Glutamatergic neuron (in vitro differentiated cells): ENCODE results near the gene SAMMSON. TPM values are rescaled to one million over a fixed set of nuclear protein-coding genes. Genes with fewer than 3 reads are reported as not detected.
A peak's percentile ranks its signal among the peaks of the same experiment; 100 is the strongest.

Source experiments
- DNase-seq: peaks from one replicate; pipeline ENCODE4 v3.0.0; 2022
- H3K27ac Mint-ChIP-seq: one replicate; pipeline ENCODE4 v1.8.0; 2020; ENCODE audit warnings: mild to moderate bottlenecking, mixed read lengths, inconsistent platforms; ENCODE audit not compliant: unreplicated experiment
- H3K27me3 Mint-ChIP-seq: one replicate; pipeline ENCODE4 v1.8.0; 2020; ENCODE audit warnings: mild to moderate bottlenecking, moderate library complexity, mixed read lengths, inconsistent platforms; ENCODE audit not compliant: unreplicated experiment
- H3K36me3 Mint-ChIP-seq: one replicate; pipeline ENCODE4 v1.8.0; 2020; ENCODE audit warnings: mild to moderate bottlenecking, mixed read lengths, inconsistent platforms; ENCODE audit not compliant: unreplicated experiment
- H3K4me1 Mint-ChIP-seq: one replicate; pipeline ENCODE4 v1.8.0; 2020; ENCODE audit warnings: mild to moderate bottlenecking, low read depth, mixed read lengths, inconsistent platforms; ENCODE audit not compliant: unreplicated experiment
- H3K4me3 Mint-ChIP-seq: one replicate; pipeline ENCODE4 v1.8.0; 2020; ENCODE audit warnings: mild to moderate bottlenecking, mixed read lengths, inconsistent platforms; ENCODE audit not compliant: unreplicated experiment
- H3K9me3 Mint-ChIP-seq: one replicate; pipeline ENCODE4 v1.8.0; 2020; ENCODE audit warnings: mild to moderate bottlenecking, moderate library complexity, mixed read lengths, inconsistent platforms; ENCODE audit not compliant: unreplicated experiment
- total RNA-seq: library from RNA; stranded (reverse); fragmentation: NEBNext Ultra II Directional; extraction: Animal tissue kit (Norgen Biotek cat#: 25700); gene quantifications from one replicate; pipeline ENCODE4 v1.2.1, GENCODE V29; 2021; ENCODE audit not compliant: unreplicated experiment
- TF ChIP-seq, protein P1 (sequence below): fragments of 200-600 bp; sonication (generic); IDR thresholded peaks from one replicate; pipeline ENCODE4 v1.5.0; 2021; ENCODE audit not compliant: partially characterized antibody, unreplicated experiment

Gene SAMMSON
- total RNA-seq, 1 donor from 2014 or later = not detected

DNA sequence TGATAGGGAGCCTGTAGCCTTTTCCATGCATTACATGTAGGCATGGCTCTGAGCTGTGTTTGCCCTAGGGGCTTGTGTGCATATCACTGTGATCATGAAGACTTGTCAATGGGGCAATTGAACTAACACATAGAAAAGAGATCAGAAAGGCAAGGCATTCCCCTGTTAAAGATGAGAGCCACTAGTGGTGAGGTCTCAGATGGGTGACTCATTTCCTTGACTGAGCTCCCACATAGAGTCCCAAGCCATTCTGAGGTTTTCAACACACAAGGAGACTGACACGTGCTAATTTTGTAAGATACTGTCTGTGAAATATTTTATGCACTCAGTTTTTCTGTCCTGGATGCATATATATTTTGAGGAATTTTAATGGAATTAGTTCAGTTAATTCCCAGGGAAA is 53.8 kb downstream of the SAMMSON start:
- Mint-ChIP-seq H3K27ac (no peak overlapping the region), H3K9me3 (no peaks in the 10 kb centered on the region), H3K27me3 (no peaks in the 10 kb centered on the region)

DNA sequence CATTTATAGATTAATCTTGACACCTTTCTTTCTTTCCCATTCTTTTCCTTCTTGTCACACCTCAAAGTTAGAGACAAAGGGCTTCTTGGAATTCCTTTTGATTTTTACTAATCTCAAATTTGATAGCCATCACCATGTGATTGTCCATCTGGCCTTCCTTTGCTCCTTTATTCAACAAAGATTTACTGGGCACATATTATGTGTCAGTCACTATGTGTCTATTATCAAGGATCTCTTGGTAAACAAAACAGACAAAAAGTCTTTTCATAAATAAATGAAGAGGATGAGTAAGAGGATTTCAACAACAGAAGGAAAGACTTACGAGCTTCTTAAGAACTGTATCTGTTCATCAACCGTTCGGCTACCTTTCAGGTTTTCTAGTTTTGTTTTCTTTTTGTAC is 56.5 kb downstream of the SAMMSON start:
- H3K36me3 Mint-ChIP-seq = no peaks in the 10 kb centered on the region
- no peaks in the 10 kb centered on the region for H3K27me3 Mint-ChIP-seq
- H3K4me1 Mint-ChIP-seq = no peaks in the 10 kb centered on the region
- no peak for DNase-seq
- no peaks in the 10 kb centered on the region for H3K9me3 Mint-ChIP-seq
- no peak overlapping the region for H3K4me3 Mint-ChIP-seq
- no peak overlapping the region for H3K27ac Mint-ChIP-seq
- TF ChIP-seq, protein P1, sequence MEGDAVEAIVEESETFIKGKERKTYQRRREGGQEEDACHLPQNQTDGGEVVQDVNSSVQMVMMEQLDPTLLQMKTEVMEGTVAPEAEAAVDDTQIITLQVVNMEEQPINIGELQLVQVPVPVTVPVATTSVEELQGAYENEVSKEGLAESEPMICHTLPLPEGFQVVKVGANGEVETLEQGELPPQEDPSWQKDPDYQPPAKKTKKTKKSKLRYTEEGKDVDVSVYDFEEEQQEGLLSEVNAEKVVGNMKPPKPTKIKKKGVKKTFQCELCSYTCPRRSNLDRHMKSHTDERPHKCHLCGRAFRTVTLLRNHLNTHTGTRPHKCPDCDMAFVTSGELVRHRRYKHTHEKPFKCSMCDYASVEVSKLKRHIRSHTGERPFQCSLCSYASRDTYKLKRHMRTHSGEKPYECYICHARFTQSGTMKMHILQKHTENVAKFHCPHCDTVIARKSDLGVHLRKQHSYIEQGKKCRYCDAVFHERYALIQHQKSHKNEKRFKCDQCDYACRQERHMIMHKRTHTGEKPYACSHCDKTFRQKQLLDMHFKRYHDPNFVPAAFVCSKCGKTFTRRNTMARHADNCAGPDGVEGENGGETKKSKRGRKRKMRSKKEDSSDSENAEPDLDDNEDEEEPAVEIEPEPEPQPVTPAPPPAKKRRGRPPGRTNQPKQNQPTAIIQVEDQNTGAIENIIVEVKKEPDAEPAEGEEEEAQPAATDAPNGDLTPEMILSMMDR = no peak

More for the DNA sequence above, 53.8 kb downstream of the SAMMSON start:
- H3K36me3 Mint-ChIP-seq = no peaks in the 10 kb centered on the region
- H3K4me3 Mint-ChIP-seq = no peak overlapping the region
- TF ChIP-seq, protein P1 = no peak
- DNase-seq = no peak
- H3K4me1 Mint-ChIP-seq = no peaks in the 10 kb centered on the region

DNA sequence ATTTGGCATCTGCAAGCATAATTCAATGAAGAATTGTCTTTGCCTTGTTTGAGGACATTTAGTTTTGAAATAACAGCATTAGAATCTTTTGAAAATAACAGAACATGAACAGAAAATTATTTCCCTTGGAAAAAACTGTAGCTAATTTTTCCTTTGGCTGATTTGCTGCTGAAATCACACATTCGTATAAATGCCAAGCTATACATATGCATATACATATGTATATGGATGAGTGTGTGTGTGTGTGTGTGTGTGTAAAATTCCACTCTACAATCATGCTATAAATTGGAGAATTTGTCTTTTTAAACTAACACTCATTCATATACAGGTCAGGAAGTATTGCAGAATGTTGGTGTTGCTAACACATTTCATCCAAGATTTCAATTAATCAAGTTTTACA is 57.9 kb downstream of the SAMMSON start:
- no peak overlapping the region for H3K4me3 Mint-ChIP-seq

DNA sequence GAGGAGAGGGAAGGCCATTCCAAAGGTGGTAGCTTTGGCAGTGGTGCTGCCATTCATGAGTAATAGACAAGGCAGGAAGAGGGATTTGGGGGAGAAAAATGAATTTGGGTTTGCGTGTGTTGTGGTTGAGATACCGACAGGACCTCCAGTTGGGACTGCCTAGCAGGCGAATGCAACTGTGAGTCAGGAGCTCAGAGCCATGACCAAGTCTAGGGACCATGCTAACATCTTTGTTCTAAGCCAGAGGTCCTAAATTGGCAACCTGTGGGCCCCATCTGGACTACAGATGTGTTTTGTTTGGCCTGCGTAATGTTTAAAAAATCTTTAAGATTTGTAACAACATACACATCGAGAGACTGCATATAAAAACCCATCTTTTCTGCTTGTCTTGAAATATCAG is 61.6 kb downstream of the SAMMSON start:
- H3K9me3 Mint-ChIP-seq = no peaks in the 10 kb centered on the region
- DNase-seq = no peak
- H3K27ac Mint-ChIP-seq = no peak overlapping the region
- TF ChIP-seq, protein P1 = no peak
- H3K27me3 Mint-ChIP-seq = no peaks in the 10 kb centered on the region
- no peak overlapping the region for H3K4me3 Mint-ChIP-seq
- H3K4me1 Mint-ChIP-seq = peaks cover 2% of the 10 kb centered on the region
- H3K36me3 Mint-ChIP-seq = no peaks in the 10 kb centered on the region

More for the DNA sequence above, 57.9 kb downstream of the SAMMSON start:
- no peak for DNase-seq
- H3K27me3 Mint-ChIP-seq = no peaks in the 10 kb centered on the region
- H3K36me3 Mint-ChIP-seq = no peaks in the 10 kb centered on the region
- TF ChIP-seq, protein P1 = no peak
- H3K4me1 Mint-ChIP-seq = no peaks in the 10 kb centered on the region
- H3K27ac Mint-ChIP-seq = no peak overlapping the region
- H3K9me3 Mint-ChIP-seq = no peaks in the 10 kb centered on the region

DNA sequence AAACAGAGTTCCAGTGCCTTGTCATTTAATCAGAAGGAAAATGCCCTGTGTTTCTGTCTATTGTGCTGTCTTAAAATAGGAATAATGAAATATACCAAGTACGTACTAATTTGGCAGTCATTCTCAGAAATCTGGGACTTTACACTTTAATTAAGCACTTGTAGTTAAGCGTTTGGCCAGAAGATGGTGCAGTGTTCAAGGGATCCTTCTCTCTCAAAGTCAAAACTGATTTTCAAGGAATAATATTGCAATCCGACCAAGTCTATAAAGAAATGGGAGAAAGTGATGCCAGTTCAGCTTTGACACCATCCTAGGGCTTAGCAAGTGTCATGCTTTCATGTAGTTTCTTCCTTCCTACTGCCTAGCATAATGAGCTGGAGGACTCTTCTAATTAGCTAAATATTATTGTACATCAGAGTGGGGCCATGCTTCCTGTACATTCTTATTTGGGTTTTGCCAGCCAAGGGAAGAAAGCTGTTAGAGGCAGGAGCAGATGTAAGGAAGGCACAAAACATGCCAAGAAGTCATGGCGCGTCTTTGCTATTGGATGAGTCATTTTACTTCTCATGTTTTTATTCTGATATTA is 64.8 kb downstream of the SAMMSON start:
- Mint-ChIP-seq H3K27ac (no peak overlapping the region), H3K4me3 (no peak overlapping the region)
- DNase-seq = no peak

More for the DNA sequence above, 64.8 kb downstream of the SAMMSON start:
- H3K9me3 Mint-ChIP-seq = no peaks in the 10 kb centered on the region
- H3K4me1 Mint-ChIP-seq = peaks cover 2% of the 10 kb centered on the region
- TF ChIP-seq, protein P1 = peak; percentile 72
- H3K36me3 Mint-ChIP-seq = no peaks in the 10 kb centered on the region
- H3K27me3 Mint-ChIP-seq = no peaks in the 10 kb centered on the region
